GM21528 (cell line): ENCODE results near the gene YEATS2.
"Not testable (repeated sequence)": the region's sequence is repeated elsewhere in the genome, so short reads cannot be mapped to it uniquely, and the experiment has no call there.

Source experiments
- ATAC-seq: cut with Tn5 transposase; IDR thresholded peaks from one replicate; pipeline ENCODE4 v1.9.1; 2021; ENCODE audit warnings: mild to moderate bottlenecking, moderate library complexity; ENCODE audit not compliant: unreplicated experiment, low FRiP score

YEATS2 gene

DNA sequence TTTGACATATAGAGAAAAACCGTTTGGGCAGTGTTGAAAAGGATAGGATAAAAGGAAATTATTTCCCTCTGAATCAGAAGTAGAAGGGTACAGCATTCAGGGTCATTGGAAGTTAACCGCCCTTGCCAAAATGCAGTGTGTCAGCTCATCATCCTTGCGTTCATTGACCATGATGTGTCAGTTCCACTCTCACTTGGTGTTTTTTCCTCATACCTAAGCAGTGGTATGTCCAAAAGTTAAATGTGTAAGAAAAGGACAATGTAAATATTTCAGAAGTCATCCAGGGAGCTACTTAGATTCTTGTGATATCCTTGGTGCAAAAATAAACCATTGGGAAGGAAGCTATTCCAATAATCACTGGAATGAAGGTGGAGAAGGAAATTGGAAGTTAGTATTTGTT, 77.0 kb downstream of the YEATS2 start:
- no peak for ATAC-seq

DNA sequence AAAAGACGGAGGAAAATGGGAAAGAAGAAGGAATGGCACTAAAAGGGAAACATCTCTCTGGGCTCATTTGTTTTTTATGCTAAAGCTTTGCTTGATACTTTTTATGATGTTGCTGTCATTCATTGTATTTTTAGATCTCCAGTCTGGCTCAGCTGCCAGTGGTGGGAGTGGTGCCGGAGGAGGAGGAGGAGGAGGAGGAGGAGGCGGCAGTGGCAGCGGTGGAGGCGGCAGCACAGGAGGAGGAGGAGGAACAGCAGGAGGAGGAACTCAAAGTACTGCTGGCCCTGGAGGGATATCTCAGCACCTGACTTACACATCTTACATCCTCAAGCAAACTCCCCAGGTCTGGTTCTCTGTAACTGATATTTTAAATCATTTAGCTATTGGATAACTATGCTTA, 78.2 kb downstream of the YEATS2 start:
- ATAC-seq = no peak

DNA sequence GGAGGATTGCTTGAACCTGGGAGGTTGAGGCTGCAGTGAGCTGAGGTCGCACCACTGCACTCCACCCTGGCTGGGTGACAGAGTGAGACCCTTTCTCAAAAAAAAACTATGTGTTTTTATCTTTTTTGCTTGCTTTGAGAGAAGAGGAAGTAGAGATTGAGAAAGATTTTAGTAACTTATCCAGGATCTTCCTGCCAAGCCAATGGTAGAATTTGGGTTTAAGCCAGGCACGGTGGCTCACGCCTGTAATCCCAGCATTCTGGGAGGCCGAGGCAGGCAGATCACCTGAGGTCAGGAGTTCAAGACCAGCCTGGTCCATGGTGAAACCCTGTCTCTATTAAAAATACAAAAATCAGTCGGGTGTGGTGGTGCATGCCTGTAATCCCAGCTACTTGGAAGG, 78.9 kb downstream of the YEATS2 start:
- ATAC-seq = not testable (repeated sequence)

DNA sequence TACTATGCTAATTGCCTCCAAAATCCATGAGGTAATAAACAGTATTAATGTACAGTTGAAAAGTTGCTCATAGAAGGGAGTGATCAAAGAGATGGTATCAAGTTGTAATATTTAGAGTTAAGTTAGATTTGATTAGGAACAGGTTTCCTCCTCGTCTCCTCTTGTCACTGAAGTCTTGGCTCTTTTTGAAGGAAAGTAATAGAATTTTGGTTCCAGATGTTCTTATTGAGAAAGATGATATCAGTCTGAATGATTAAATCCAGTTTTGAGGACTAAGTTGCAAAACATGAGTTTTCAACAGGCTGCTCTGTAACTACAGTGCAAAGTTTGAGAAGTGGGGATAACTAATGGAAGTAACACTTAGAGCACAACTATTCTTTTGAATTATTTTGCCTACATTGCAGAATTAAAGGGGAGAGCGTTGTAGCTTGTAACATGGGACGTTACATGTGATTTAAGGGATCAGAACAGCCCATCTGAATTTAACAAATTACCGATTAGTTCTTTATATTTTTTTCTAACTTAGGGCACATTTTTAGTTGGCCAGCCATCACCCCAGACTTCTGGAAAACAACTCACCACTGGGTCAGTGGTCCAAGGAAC, 79.5 kb downstream of the YEATS2 start:
- no peak for ATAC-seq

DNA sequence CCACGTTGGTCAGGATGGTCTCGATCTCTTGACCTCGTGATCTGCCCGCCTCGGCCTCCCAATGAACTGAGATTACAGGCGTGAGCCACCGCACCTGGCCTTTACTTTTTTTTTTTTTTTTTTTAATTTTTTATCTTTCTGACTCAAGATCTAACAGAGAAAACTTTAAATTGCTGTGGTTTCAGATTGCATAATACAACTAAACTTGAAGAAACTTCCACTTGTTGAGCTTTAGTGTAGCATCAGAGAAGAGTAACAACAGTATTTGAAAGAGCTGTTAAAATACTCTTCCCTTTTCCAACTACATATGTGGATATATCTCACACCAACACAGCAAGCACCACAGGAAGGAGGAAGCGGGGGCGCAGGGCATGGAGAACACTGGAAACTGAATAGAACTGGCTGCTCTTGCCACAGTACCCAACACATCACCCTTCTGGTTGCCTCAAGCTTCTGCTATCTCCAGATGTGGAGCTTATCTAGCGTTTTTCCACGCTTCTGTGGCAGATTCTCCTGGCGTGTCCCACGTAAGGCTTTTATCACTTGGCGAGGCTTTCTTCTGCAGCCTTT, 82.4 kb downstream of the YEATS2 start:
- no peak for ATAC-seq

DNA sequence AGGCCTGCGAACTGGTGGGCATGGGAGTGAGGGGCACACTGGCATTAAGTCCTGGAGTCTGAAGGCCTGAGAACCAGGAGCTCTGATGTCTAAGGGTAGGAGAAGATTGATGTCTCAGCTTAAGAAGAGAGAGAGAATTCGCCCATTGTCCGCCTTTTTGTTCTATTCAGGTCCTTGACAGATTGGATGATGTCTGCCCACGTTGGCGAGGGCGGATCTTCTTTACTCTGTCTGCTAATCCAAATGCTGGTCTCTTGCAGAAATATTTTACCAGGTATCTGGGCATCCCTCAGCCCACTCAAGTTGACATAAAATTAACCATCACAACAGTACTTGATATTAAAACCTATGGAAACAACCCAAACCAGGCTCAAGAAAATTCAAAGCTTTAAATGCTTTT, 83.6 kb downstream of the YEATS2 start:
- ATAC-seq = no peak

DNA sequence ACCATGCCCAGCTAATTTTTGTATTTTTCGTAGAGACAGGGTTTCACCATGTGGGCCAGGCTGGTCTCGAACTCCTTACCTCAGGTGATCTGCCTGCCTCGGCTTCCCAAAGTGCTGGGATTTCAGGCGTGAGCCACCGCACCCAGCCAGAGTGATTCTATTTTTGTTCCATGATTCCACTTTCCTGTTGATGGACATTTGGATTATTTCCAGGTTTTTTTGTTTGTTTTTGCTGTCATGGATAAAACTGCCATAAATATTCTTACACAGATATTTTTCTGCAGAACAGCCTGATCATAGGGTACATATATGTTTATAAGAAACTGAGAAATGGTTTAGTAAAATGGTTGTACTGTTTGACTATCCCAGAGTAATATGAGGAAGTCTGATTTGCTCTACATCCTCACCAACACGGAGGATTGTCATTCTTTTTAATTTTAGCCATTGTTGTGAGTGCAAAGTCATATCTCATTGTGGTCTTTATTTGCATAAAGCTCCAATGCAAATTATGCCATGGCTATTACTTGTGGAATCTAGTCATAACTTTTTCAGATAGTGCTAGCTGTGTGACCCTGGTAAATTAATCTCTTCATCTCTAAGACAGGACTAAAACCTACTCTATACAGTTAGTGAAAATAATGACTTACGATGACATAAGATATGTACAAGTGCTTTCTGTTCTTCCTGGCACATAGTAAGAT, 85.1 kb downstream of the YEATS2 start:
- no peak for ATAC-seq

DNA sequence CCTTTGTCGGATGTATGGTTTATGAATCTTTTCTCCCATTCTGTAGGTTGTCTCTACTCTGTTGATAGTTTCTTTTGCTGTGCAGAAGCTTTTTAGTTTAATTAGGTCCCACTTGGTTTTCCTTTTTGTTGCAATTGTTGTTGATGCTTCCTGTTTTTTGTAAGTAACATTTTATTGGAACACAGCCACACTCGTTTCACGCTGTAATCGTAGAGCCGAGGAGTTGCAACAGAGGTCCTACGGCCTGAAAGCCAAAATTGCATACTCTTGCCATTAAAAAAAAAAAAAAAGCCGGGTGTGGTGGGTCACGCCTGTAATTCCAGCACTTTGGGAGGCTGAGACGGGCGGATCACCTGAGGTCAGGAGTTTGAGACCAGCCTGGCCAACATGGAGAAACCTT, 86.9 kb downstream of the YEATS2 start:
- ATAC-seq = not testable (repeated sequence)

DNA sequence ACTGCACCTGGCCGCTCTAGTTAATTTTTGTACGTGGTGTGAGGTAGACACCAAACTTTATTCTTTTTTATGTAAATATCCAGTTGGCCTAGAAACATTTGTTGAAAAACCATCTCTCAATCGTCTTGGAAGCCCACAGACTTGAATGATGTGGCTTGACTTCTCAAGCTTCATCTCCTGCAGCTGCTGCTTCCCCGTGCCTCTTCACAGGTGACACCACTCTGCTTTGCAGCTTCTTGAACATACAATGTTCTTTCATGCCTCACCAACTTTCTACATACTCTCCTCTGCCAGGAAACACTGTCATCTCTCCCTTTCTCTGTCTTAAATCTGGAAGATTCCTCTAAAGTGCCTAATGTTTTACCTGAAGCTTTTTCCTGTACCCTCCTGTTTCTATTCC, 92.2 kb downstream of the YEATS2 start:
- ATAC-seq = no peak

DNA sequence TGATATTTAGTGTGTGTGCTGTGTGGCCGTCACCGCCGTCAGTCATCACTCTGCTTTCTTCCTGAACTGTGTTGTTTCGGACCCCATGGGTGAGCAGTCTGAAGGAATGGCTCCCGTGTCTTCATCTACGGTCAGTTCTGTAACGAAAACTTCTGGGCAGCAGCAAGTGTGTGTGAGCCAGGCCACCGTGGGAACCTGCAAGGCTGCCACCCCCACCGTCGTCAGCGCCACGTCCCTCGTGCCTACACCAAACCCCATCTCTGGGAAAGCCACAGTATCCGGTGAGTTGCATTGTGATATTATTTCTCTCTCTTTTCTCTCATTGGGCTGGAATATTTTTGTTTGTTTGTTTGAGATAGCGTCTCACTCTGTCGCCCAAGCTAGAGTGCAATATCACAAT, 93.1 kb downstream of the YEATS2 start:
- no peak for ATAC-seq

DNA sequence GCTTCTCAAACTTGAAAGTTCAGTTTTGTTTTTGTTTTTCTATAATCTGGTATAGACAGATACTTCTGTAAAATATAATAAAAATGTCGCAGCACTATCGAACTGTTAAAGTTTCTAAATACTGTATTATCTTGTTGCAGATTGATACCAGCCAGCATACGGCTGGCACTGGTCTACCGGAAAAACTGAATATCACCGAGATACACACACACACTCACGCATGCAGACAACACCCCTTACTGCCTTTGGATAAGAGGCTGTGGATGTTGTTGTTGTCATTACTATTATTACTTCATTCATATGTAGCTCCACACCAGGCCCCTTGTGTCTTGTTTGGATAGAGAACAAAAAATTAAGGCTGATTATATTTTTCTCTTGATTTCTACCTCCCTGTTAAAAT, 95.4 kb downstream of the YEATS2 start:
- no peak for ATAC-seq

DNA sequence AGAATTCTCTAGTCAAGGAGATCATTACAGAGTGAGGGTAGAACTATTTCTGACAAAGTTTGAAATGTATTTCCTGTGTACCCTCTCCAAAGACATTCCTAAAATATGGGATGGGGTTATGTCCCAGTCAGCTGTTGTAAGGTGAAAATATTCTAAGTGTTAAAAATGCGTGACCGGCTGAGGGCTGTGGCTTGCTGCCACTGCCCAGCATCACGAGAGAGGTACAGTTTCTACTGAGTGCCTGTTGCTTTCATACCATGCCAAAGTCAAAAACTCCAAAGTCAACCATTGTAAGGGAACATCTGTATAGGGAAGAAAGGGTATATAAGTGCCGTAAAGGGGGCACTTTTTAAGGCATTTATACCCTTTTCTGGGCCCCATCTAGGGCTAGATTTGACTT, 96.9 kb downstream of the YEATS2 start:
- no peak for ATAC-seq

DNA sequence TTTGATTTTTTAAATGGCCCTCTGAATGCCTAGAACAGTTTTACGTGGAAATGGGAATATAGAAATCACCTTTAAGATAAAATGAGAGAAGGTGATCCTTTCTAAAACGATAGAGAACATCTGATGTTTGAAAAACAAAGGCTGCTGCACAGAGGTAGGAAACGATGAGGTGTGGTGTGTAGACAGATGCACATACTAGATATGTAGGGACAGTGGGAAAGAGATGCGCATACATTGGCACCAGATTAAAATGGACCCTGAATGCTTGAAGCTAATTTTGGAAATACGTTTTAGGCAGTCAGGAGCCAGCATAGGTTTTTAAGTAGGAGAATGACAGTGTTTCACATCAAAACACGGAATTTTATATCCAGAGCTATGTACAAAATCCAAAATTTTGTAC, 98.8 kb downstream of the YEATS2 start:
- no peak for ATAC-seq

DNA sequence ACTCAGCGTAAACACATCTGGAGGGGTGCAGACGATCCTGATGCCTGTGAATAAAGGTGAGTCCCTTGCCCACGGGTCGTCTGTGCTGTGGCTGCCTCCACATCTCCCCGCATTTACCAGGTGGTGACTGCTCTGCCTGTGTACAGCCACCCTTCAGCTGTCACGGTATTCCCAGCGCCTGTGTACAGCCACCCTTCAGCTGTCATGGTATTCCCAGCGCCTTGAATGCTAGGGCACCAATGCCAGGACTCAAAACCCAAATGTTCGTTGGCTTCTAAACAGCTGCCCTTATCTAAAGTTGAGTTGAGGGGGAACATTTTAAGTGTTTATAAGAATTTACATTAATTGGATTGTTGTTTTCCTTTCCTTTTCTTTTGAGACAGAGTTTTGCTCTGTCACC, 100.4 kb downstream of the YEATS2 start:
- no peak for ATAC-seq

DNA sequence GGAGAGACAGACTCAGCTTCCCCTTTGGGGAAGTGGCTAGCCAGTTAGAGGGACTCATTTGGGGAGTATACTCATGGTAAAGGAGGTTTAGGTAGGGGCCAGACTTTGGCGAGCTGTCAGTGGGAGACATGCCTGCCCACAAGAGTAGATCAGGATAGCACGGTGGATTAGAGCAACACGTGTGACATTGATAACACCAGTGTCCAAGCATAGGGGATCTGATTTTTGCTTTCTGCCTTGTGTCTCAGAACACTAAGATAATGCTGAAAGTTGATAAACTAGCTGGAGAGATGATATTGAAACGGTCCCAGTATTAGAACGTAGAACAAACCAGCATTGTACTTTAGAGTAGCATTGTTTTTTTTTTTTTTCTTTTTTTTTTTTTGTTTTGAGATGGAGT, 101.9 kb downstream of the YEATS2 start:
- no peak for ATAC-seq

DNA sequence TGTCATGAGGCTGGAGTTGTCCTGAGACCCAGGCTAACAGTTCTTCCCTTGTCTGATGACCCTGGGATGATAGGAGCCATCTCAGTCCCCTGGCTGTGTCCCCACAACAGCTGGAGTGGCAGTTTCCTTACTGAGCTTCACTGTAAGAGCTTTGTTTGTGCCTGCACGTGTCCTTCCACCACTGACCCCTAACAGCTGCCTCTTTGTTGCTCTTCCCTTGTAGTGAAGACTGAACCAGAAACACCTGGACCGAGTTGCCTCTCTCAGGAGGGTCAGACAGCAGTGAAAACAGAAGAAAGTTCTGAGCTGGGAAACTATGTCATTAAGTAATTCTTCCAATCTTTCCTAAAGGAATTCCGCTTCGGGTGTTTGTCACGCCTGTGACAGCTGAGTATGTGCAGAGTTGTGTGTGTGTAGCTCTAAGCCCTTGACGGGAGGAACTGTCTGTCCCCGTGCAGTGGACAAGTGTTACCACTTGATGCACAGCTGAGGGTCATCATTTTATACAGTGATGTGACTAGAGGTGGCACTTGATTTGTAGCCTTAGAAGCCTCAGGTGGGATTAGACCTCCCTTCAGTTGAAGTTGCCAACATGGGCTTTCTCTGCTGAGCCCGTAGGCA, 102.8 kb downstream of the YEATS2 start:
- no peak for ATAC-seq

DNA sequence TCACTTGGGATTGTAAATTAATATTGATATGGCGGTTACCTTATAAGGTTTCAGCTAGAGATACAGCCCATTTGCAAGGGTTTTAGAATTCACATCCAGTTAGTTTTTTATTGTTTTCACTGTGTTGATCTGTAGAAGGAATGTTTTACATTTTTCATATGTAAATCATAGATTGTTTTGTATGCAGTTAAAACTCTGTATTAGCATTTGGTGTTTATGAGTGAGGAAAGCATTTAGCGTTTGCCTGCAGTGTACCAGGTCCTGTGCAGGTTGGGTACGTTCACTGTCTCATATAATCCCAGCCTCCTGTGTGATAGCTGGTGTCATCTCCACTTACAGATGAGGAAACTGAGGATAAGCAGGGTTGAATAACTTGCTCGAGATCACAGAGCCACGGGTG, 104.0 kb downstream of the YEATS2 start:
- no peak for ATAC-seq

DNA sequence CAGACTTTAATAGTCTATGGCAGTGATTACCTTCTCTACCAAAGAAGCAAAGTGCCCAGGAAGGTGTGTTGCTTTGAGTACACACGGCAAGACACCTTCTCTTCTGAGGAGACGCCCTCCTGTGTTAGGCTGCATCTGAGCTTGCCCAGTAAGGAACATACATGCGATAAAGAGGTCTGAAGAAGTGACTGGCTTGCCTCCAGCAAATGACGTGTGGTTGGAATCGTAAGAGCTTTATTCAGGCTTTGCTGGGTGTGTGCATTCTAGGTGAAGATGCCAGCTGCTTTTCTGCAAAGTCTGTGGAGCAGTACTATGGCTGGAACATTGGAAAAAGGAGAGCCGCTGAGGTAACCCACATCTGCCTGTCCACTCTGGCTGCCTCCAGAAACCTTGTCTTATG, 105.4 kb downstream of the YEATS2 start:
- ATAC-seq = no peak

DNA sequence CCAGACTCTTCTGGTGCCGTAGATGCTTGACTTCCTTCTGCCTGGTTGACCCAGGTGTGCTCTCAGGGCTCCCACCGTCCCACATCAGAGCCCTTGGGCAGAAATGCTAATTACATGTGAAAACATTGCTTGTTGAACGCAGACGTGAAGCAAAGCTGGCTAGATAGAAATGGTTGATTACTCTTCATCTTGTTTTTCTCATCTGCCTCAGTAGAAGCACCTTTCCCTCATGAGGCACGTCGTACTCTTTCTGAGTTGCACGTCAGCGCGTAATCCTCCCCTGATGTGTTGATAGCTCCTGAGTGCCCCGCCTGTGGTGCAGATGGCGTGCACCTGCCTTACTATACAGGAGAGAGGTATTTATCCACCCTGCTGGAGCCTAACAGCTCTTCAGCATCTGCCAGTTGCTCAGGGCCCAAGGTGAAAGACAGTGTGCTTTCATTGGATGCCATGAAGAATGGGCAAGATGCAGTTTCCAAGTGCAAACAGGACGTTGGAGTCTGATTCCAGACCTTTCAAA, 109.7 kb downstream of the YEATS2 start:
- ATAC-seq = no peak

DNA sequence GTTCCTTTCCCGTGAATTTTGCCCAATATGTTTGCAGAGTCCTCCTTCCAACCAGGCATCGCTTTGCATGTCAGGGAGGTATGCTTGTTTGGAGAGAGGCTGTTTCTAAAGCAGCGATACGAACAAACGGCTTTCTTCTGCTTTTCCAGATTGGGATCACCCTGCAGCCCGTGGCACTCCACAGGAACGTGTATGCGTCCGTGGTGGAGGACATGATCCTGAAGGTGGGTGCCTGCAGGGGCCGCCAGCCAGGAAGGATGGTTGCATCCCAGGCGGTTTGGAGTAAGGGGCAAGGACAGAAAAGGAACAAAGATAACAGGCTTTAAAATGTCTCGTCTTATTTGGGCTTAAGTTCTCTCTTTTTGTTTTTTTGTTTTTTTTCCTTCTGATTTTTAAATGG, 110.3 kb downstream of the YEATS2 start:
- ATAC-seq = no peak

DNA sequence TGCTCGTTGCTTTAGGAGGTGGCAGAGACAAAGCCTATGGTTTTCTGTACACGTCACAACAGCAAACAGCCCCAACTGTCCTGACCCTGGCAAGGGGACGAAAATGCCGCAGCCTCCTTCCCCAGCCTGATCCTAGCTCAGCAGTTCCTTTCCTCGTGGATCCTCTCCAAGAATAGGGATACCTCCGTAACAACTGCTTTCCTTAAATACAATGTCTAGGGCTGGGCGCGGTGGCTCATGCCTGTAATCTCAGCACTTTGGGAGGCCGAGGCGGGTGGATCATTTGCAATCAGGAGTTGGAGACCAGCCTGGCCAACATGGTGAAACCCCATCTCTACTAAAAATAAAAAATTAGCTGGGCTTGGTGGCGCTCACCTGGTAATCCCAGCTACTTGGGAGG, 110.8 kb downstream of the YEATS2 start:
- ATAC-seq = no peak

DNA sequence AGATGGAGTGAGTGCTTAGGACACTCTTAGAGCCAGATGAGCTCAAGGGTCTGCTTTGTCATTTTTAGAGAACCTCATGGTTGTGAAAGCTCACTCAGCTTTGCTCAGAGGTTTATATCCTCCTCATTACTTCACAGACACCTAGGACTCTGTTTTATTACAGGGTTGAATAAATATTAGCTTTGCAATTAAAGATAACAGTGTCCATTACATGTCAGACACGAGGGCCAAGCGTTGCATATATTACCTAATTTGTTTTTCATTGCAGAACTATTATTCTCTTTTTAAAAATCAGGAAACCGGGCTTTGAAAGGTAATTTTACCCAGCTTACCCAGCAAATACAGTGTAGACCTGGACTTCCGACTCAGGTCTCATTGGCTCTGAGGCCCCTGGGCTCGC, 111.7 kb downstream of the YEATS2 start:
- no peak for ATAC-seq
